Measurements from ENCODE around the gene TYSND1. TPM values are rescaled to one million over a fixed set of nuclear protein-coding genes. Genes with fewer than 3 reads are reported as not detected.
"Not testable (repeated sequence)": the region's sequence is repeated elsewhere in the genome, so short reads cannot be mapped to it uniquely, and the experiment has no call there.

Gene TYSND1
- 1 to 10 TPM; 9.3 to 9.8 TPM for total RNA-seq

GRCh38 chr10:70146489-70147258 is at the start of gene TYSND1:
Gene TYSND1, minus strand, starts transcription at chr10:70146700. Its CDS starts 114 bp downstream, at chr10:70146586.
- Mint-ChIP-seq H3K9me3 (no peaks in the 10 kb centered on the region), H3K27me3 (no peaks in the 10 kb centered on the region), H3K27ac (peak within 1 kb of the TSS; percentile 84), H3K36me3 (ENCODE audit: low read depth) (peaks cover 17% of the 10 kb centered on the region), H3K4me3 (peak within 1 kb of the TSS; percentile 82), H3K4me1 (peaks cover 19% of the 10 kb centered on the region)
- ChIA-PET POLR2A (interaction anchor here (0.6 to 5.5 kb wide), 22 partner anchors 9 to 263 kb away, joined by 3 to 96 read pairs (median 5); partner anchors contain the start of genes AIFM2, EIF4EBP2, LRRC20 and PPA1), CTCF (interaction anchor here (0.5 to 4.2 kb wide), 55 partner anchors 8 to 1799 kb away, joined by 3 to 77 read pairs (median 5); partner anchors contain the start of genes EIF4EBP2, PPA1 and SAR1A)
- peak; percentile 94 for DNase-seq

- CTCF ChIA-PET = interaction anchor here (1.0 to 4.3 kb wide), 4 partner anchors 28 to 171 kb away, joined by 3 to 16 read pairs (median 4); partner anchors contain the start of gene TYSND1
- H3K9me3 Mint-ChIP-seq = no peaks in the 10 kb centered on the region
- H3K4me3 Mint-ChIP-seq = no peak overlapping the region
These were observed 46.9 kb upstream of the TYSND1 start for GRCh38 chr10:70193391-70193844.

GRCh38 chr10:70192326-70192968 is 45.9 kb upstream of the TYSND1 start:
- Mint-ChIP-seq H3K9me3 (no peaks in the 10 kb centered on the region), H3K27me3 (no peaks in the 10 kb centered on the region), H3K4me3 (no peak overlapping the region), H3K4me1 (peaks cover 18% of the 10 kb centered on the region), H3K27ac (no peak overlapping the region), H3K36me3 (ENCODE audit: low read depth) (peaks cover 5% of the 10 kb centered on the region)
- POLR2A ChIA-PET = interaction anchor here (1.0 kb wide), 1 partner anchor 25 kb away, joined by 4 read pairs; no protein-coding TSS in a partner anchor
- CTCF ChIA-PET = interaction anchor here (1.2 to 4.3 kb wide), 3 partner anchors 29 to 80 kb away, joined by 4 to 16 read pairs (median 5); partner anchors contain the start of gene TYSND1
- DNase-seq = no peak

More at GRCh38 chr10:70193391-70193844, 46.9 kb upstream of the TYSND1 start:
- Mint-ChIP-seq H3K27me3 (no peaks in the 10 kb centered on the region), H3K36me3 (ENCODE audit: low read depth) (peaks cover 15% of the 10 kb centered on the region), H3K4me1 (peaks cover 26% of the 10 kb centered on the region), H3K27ac (no peak overlapping the region)
- no peak for DNase-seq
- POLR2A ChIA-PET = no interaction called here

- Mint-ChIP-seq H3K27me3 (no peaks in the 10 kb centered on the region), H3K27ac (no peak overlapping the region), H3K36me3 (ENCODE audit: low read depth) (peaks cover 3% of the 10 kb centered on the region), H3K4me3 (no peak overlapping the region), H3K4me1 (peaks cover 13% of the 10 kb centered on the region), H3K9me3 (no peaks in the 10 kb centered on the region)
- ChIA-PET POLR2A (interaction anchor here (1.0 kb wide), 1 partner anchor 25 kb away, joined by 4 read pairs; no protein-coding TSS in a partner anchor), CTCF (interaction anchor here (1.2 to 4.3 kb wide), 2 partner anchors 45 to 81 kb away, joined by 5 to 16 read pairs; partner anchors contain the start of gene TYSND1)
- DNase-seq = no peak
These were observed 45.4 kb upstream of the TYSND1 start for GRCh38 chr10:70191972-70192305.

GRCh38 chr10:70191161-70191971 is 44.9 kb upstream of the TYSND1 start:
- CTCF ChIA-PET = interaction anchor here (0.7 to 1.3 kb wide), 2 partner anchors 45 to 156 kb away, joined by 3 to 8 read pairs; partner anchors contain the start of gene TYSND1
- H3K4me1 Mint-ChIP-seq = peaks cover 12% of the 10 kb centered on the region
- H3K27ac Mint-ChIP-seq = no peak overlapping the region
- no peak for DNase-seq
- H3K27me3 Mint-ChIP-seq = no peaks in the 10 kb centered on the region
- H3K36me3 Mint-ChIP-seq (ENCODE audit: low read depth) = no peaks in the 10 kb centered on the region
- H3K4me3 Mint-ChIP-seq = no peak overlapping the region
- POLR2A ChIA-PET = no interaction called here
- H3K9me3 Mint-ChIP-seq = no peaks in the 10 kb centered on the region

- peaks cover 13% of the 10 kb centered on the region for H3K4me1 Mint-ChIP-seq
- ChIA-PET POLR2A (no interaction called here), CTCF (interaction anchor here (0.9 to 1.3 kb wide), 2 partner anchors 10 to 44 kb away, joined by 4 to 8 read pairs; partner anchors contain the start of gene TYSND1)
- H3K9me3 Mint-ChIP-seq = no peaks in the 10 kb centered on the region
- DNase-seq = no peak
- no peak overlapping the region for H3K4me3 Mint-ChIP-seq
- no peak overlapping the region for H3K27ac Mint-ChIP-seq
- H3K27me3 Mint-ChIP-seq = peaks cover 3% of the 10 kb centered on the region
- H3K36me3 Mint-ChIP-seq (ENCODE audit: low read depth) = no peaks in the 10 kb centered on the region
These were observed 44.1 kb upstream of the TYSND1 start for GRCh38 chr10:70190581-70190980.

GRCh38 chr10:70190102-70190501 is 43.6 kb upstream of the TYSND1 start:
- Mint-ChIP-seq H3K27me3 (peaks cover 5% of the 10 kb centered on the region), H3K36me3 (ENCODE audit: low read depth) (no peaks in the 10 kb centered on the region), H3K4me1 (peaks cover 13% of the 10 kb centered on the region), H3K4me3 (no peak overlapping the region), H3K9me3 (no peaks in the 10 kb centered on the region), H3K27ac (no peak overlapping the region)
- no peak for DNase-seq
- CTCF ChIA-PET = interaction anchor here (0.9 to 1.3 kb wide), 2 partner anchors 10 to 44 kb away, joined by 4 to 8 read pairs; partner anchors contain the start of gene TYSND1
- POLR2A ChIA-PET = no interaction called here

GRCh38 chr10:70188768-70189167 is 42.3 kb upstream of the TYSND1 start:
- peaks cover 13% of the 10 kb centered on the region for H3K4me1 Mint-ChIP-seq
- POLR2A ChIA-PET = no interaction called here
- H3K27ac Mint-ChIP-seq = no peak overlapping the region
- CTCF ChIA-PET = no interaction called here
- H3K36me3 Mint-ChIP-seq (ENCODE audit: low read depth) = no peaks in the 10 kb centered on the region
- H3K4me3 Mint-ChIP-seq = no peak overlapping the region
- no peaks in the 10 kb centered on the region for H3K9me3 Mint-ChIP-seq
- peaks cover 10% of the 10 kb centered on the region for H3K27me3 Mint-ChIP-seq
- no peak for DNase-seq

GRCh38 chr10:70186571-70186970 is 40.1 kb upstream of the TYSND1 start:
- H3K27ac Mint-ChIP-seq = no peak overlapping the region
- no peaks in the 10 kb centered on the region for H3K9me3 Mint-ChIP-seq
- ChIA-PET CTCF (no interaction called here), POLR2A (no interaction called here)
- no peak overlapping the region for H3K4me3 Mint-ChIP-seq
- peaks cover 5% of the 10 kb centered on the region for H3K4me1 Mint-ChIP-seq
- no peak for DNase-seq
- peaks cover 19% of the 10 kb centered on the region for H3K27me3 Mint-ChIP-seq
- H3K36me3 Mint-ChIP-seq (ENCODE audit: low read depth) = no peaks in the 10 kb centered on the region

GRCh38 chr10:70186090-70186489 is 39.6 kb upstream of the TYSND1 start:
- ChIA-PET CTCF (no interaction called here), POLR2A (no interaction called here)
- no peaks in the 10 kb centered on the region for H3K36me3 Mint-ChIP-seq (ENCODE audit: low read depth)
- no peak for DNase-seq
- no peak overlapping the region for H3K27ac Mint-ChIP-seq
- peaks cover 19% of the 10 kb centered on the region for H3K27me3 Mint-ChIP-seq
- H3K4me3 Mint-ChIP-seq = no peak overlapping the region
- H3K9me3 Mint-ChIP-seq = no peaks in the 10 kb centered on the region
- H3K4me1 Mint-ChIP-seq = peaks cover 3% of the 10 kb centered on the region

- peaks cover 3% of the 10 kb centered on the region for H3K4me1 Mint-ChIP-seq
- H3K36me3 Mint-ChIP-seq (ENCODE audit: low read depth) = no peaks in the 10 kb centered on the region
- no peak overlapping the region for H3K4me3 Mint-ChIP-seq
- no peaks in the 10 kb centered on the region for H3K9me3 Mint-ChIP-seq
- no peak for DNase-seq
- ChIA-PET CTCF (interaction anchor here (1.3 kb wide), 1 partner anchor 39 kb away, joined by 4 read pairs; no protein-coding TSS in a partner anchor), POLR2A (no interaction called here)
- H3K27me3 Mint-ChIP-seq = peaks cover 32% of the 10 kb centered on the region
- H3K27ac Mint-ChIP-seq = no peak overlapping the region
These were observed 36.8 kb upstream of the TYSND1 start for GRCh38 chr10:70183304-70183703.

GRCh38 chr10:70179209-70179608 is 32.7 kb upstream of the TYSND1 start:
- CTCF ChIA-PET; H3K36me3 Mint-ChIP-seq (ENCODE audit: low read depth); H3K9me3 Mint-ChIP-seq; DNase-seq; H3K27ac Mint-ChIP-seq; H3K4me3 Mint-ChIP-seq; POLR2A ChIA-PET: not testable (repeated sequence)
- Mint-ChIP-seq H3K4me1 (peaks cover 13% of the 10 kb centered on the region), H3K27me3 (peaks cover 25% of the 10 kb centered on the region)
